RWPE2 (cell line): Measurements from ENCODE around the gene KCNT2.

ENCODE experiments used
- ATAC-seq: fragments of 200-7000 bp; cut with Tn5 transposase; 3 replicates; pipeline ENCODE4 v1.9.1; 2021; ENCODE audit warnings: low read depth
- DNase-seq: peaks from one replicate; pipeline ENCODE4 v3.0.0-alpha.2; 2020; ENCODE audit warnings: low spot score
- H3K27ac ChIP-seq: fragments of 450-650 bp; 2 replicates; pipeline ENCODE4 v1.5.1; 2017; ENCODE audit warnings: mild to moderate bottlenecking; ENCODE audit not compliant: poor library complexity, severe bottlenecking
- H3K27me3 ChIP-seq: fragments of 250-450 bp; sonication (Bioruptor Pico); 2 replicates; pipeline ENCODE4 v1.5.1; 2021; ENCODE audit warnings: mild to moderate bottlenecking, moderate library complexity; ENCODE audit not compliant: insufficient read depth, poor library complexity, severe bottlenecking
- H3K36me3 ChIP-seq: fragments of 250-450 bp; sonication (Bioruptor Pico); 2 replicates; pipeline ENCODE4 v1.5.1; 2020; ENCODE audit warnings: low read depth, mild to moderate bottlenecking, moderate library complexity
- H3K4me1 ChIP-seq: fragments of 250-450 bp; sonication (Bioruptor Pico); 2 replicates; pipeline ENCODE4 v1.5.1; 2021; ENCODE audit warnings: mild to moderate bottlenecking, moderate library complexity; ENCODE audit not compliant: insufficient read depth, poor library complexity, severe bottlenecking
- H3K4me3 ChIP-seq: fragments of 250-450 bp; sonication (Bioruptor Pico); 2 replicates; pipeline ENCODE4 v1.5.1; 2021; ENCODE audit warnings: mild to moderate bottlenecking, moderate library complexity; ENCODE audit not compliant: severe bottlenecking
- H3K9me3 ChIP-seq: fragments of 250-450 bp; sonication (Bioruptor Pico); 2 replicates; pipeline ENCODE4 v1.5.1; 2021; ENCODE audit warnings: mild to moderate bottlenecking, moderate library complexity; ENCODE audit not compliant: severe bottlenecking
- TF ChIP-seq, protein P1 (sequence below): fragments of 450-650 bp; IDR thresholded peaks from one replicate; pipeline ENCODE4 v1.5.1; 2017; ENCODE audit warnings: mild to moderate bottlenecking, moderate library complexity; ENCODE audit not compliant: poor library complexity, severe bottlenecking

The KCNT2 gene

GRCh38 chr1:196260270-196260669, 348.0 kb downstream of the KCNT2 start:
- DNase-seq = no peak
- H3K9me3 ChIP-seq = peaks cover 6% of the 10 kb centered on the region
- H3K27ac ChIP-seq = no peak overlapping the region
- no peaks in the 10 kb centered on the region for H3K4me1 ChIP-seq
- H3K36me3 ChIP-seq = no peaks in the 10 kb centered on the region
- no peak overlapping the region for H3K4me3 ChIP-seq
- ATAC-seq = no peak
- no peaks in the 10 kb centered on the region for H3K27me3 ChIP-seq
- TF ChIP-seq, protein P1, sequence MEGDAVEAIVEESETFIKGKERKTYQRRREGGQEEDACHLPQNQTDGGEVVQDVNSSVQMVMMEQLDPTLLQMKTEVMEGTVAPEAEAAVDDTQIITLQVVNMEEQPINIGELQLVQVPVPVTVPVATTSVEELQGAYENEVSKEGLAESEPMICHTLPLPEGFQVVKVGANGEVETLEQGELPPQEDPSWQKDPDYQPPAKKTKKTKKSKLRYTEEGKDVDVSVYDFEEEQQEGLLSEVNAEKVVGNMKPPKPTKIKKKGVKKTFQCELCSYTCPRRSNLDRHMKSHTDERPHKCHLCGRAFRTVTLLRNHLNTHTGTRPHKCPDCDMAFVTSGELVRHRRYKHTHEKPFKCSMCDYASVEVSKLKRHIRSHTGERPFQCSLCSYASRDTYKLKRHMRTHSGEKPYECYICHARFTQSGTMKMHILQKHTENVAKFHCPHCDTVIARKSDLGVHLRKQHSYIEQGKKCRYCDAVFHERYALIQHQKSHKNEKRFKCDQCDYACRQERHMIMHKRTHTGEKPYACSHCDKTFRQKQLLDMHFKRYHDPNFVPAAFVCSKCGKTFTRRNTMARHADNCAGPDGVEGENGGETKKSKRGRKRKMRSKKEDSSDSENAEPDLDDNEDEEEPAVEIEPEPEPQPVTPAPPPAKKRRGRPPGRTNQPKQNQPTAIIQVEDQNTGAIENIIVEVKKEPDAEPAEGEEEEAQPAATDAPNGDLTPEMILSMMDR = no peak

DNA sequence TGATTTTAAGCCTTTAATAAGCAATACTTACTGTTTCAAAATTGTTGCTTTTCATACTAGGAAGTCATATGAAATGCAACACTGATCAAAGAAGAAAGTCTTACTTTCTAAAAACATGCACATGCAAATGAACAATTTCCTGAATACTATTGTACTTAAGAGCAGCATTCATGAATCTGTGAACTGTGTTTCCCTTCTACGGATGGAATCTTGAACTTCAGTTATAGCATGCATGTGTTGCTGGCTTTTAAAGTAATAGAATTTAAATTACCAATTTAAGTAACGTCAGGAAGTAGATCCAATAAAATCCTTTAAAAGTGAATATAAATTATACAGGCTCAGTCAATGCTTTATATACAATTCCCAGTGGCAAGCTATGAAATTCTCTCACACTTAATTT, 348.9 kb downstream of the KCNT2 start:
- Histone ChIP-seq H3K9me3 (peaks cover 6% of the 10 kb centered on the region), H3K4me1 (no peaks in the 10 kb centered on the region), H3K27me3 (no peaks in the 10 kb centered on the region), H3K36me3 (no peaks in the 10 kb centered on the region), H3K4me3 (no peak overlapping the region), H3K27ac (no peak overlapping the region)
- DNase-seq (no peak), ATAC-seq (no peak)
- TF ChIP-seq, protein P1 = no peak

- Histone ChIP-seq H3K36me3 (no peaks in the 10 kb centered on the region), H3K9me3 (peaks cover 3% of the 10 kb centered on the region), H3K4me1 (no peaks in the 10 kb centered on the region), H3K27ac (no peak overlapping the region), H3K4me3 (no peak overlapping the region), H3K27me3 (no peaks in the 10 kb centered on the region)
- ATAC-seq (no peak), DNase-seq (no peak)
- TF ChIP-seq, protein P1 = no peak
Observed at GRCh38 chr1:196255762-196256161, 352.5 kb downstream of the KCNT2 start.

- Histone ChIP-seq H3K27me3 (no peaks in the 10 kb centered on the region), H3K4me1 (no peaks in the 10 kb centered on the region), H3K9me3 (no peaks in the 10 kb centered on the region), H3K27ac (no peak overlapping the region), H3K4me3 (no peak overlapping the region), H3K36me3 (no peaks in the 10 kb centered on the region)
- no peak for DNase-seq
- TF ChIP-seq, protein P1 = no peak
- no peak for ATAC-seq
Observed at GRCh38 chr1:196229546-196229945, 378.7 kb downstream of the KCNT2 start.

DNA sequence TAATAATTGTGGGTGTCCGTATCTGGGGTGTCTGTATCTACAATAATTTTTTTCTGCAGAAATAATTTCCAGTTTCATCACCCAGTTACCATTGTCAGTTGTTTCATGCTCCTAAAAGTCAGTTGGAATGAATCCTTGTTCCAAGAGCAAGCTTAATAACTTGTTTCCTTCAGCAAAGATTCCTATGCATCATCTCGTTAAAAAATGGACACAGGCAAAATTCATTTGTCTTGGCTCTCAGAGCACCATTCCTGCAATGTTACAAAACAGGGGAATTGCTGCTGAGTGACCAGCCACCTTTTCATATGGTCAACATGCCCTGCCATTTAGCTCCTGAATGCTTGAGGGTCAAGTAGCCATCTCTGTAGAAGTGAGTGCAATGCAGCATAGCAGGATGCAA, 393.4 kb downstream of the KCNT2 start:
- TF ChIP-seq, protein P1 = no peak
- DNase-seq (no peak), ATAC-seq (no peak)
- Histone ChIP-seq H3K4me3 (no peak overlapping the region), H3K27me3 (no peaks in the 10 kb centered on the region), H3K27ac (no peak overlapping the region), H3K9me3 (no peaks in the 10 kb centered on the region), H3K4me1 (no peaks in the 10 kb centered on the region), H3K36me3 (no peaks in the 10 kb centered on the region)
